Left renal cortex interstitium (tissue), 4 donors: Measurements from ENCODE around the gene RGL1. TPM values are rescaled to one million over a fixed set of nuclear protein-coding genes. Genes with fewer than 3 reads are reported as not detected.

ENCODE experiments used
- DNase-seq, 4 donors: peaks; one replicate each; pipeline ENCODE4 v3.0.0-alpha.2; 2013; ENCODE audit warnings: low read depth in 4 of 4, low spot score in 2 of 4, missing footprints in 1 of 4
- polyA plus RNA-seq, 4 donors: library from polyadenylated mRNA; unstranded; fragments of 120-200 nt; gene quantifications; one replicate each; pipeline ENCODE4 v1.2.1, GENCODE V29; 2013; ENCODE audit not compliant: insufficient read length in 4 of 4

The RGL1 gene
- polyA plus RNA-seq, 4 donors, result 49.2 to 58.2 (median 51.3) TPM

GRCh38 chr1:183942933-183943693 is 138.2 kb downstream of the RGL1 start:
- peak in 2 of 4 donors; percentile 48 to 53 for DNase-seq

- DNase-seq, result no peak
Observed at GRCh38 chr1:183945428-183946319, 140.8 kb downstream of the RGL1 start.

- no peak for DNase-seq
Observed at GRCh38 chr1:183946320-183946613, 141.3 kb downstream of the RGL1 start.

GRCh38 chr1:183947988-183948387 is 143.1 kb downstream of the RGL1 start:
- no peak for DNase-seq

GRCh38 chr1:183952101-183952500 is 147.2 kb downstream of the RGL1 start:
- DNase-seq, result no peak

- DNase-seq, result no peak
Observed at GRCh38 chr1:183953031-183953430, 148.1 kb downstream of the RGL1 start.

DNA sequence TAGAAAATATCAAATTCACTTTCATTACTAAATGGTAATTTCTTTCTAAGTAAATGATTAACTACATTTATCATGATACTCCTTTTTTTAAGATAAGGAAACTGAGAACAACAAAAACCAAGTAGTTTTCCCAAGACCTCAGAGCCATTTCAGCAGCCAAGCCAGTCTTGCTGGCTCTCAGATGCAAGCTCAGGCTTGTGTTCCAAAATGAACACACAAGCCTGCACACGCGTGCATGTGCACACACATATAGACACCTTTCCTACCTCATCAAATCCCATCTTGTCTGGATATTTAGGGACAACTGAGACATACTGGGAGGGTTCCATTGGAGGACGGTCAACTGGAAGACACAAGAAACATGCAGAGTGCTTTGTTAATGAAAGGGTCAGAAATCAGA is 149.6 kb downstream of the RGL1 start:
- no peak for DNase-seq

- DNase-seq, result no peak
Observed at GRCh38 chr1:183956559-183957188, 151.8 kb downstream of the RGL1 start.

GRCh38 chr1:183957216-183957830 is 152.4 kb downstream of the RGL1 start:
- no peak for DNase-seq

- no peak for DNase-seq
Observed at GRCh38 chr1:183958958-183959357, 154.0 kb downstream of the RGL1 start.

GRCh38 chr1:183961132-183961531 is 156.2 kb downstream of the RGL1 start:
- no peak for DNase-seq

GRCh38 chr1:183962903-183963302 is 158.0 kb downstream of the RGL1 start:
- no peak for DNase-seq

- DNase-seq, result no peak
Observed at GRCh38 chr1:183965726-183966125, 160.8 kb downstream of the RGL1 start.

GRCh38 chr1:183966487-183966886 is 161.6 kb downstream of the RGL1 start:
- no peak for DNase-seq

GRCh38 chr1:183967914-183968313 is 163.0 kb downstream of the RGL1 start:
- DNase-seq, result no peak

DNA sequence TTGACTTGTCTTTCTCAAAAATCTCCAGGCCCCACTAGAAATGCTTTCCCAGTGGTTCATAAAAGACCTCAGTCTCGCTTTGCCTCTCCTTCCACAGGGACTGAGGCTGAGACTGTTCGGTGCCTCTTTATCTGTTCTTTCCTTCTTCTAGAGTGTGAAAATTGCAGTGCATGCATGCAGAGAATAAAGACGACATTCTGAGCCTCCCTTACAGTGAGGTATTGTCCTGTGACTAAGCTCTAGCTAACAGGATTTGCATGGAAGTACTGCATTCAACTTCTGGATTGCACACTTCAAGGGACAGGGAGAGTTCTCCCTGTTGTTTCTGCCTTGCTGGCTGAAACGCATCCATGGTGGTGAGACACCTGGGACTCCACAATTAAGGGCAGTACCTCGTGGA is 163.5 kb downstream of the RGL1 start:
- DNase-seq, result no peak

DNA sequence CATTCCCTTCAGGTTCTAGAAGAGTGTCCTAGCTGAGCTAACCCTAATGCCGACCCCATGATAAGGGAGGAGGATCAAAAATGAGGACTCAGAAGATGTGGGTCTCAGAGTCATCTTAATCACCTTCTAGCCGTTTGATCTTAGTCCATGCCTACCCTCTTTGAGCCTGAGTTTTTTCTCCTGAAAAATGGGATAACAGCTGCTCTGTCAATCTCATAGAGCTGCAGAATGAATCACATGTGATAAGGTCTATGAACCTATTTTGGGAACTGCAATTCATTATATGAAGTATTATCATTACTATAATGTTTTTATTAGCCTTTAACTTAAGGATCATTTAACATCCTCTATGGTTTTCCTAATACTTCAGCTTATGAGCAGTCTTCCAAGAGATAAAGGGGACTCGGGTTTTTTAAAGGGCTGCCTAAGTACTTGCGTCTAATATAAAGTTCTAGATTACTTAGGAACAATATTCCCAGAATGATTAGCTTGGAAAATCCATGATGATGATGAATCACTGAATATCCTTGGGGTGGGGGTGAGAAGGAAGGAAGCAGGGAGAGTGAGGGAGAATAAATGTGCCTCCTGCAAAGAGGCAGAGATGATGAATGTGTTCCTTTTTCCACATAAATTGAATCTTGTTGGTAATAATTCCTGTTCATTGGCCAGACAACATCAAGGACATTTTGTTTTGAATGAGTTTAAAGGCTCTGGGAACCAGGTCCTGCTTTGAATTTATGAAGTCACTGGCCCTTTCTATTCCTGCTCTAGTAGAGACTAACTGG is 165.8 kb downstream of the RGL1 start:
- DNase-seq, result no peak

- DNase-seq, result no peak
Observed at GRCh38 chr1:183975651-183976050, 170.7 kb downstream of the RGL1 start.

DNA sequence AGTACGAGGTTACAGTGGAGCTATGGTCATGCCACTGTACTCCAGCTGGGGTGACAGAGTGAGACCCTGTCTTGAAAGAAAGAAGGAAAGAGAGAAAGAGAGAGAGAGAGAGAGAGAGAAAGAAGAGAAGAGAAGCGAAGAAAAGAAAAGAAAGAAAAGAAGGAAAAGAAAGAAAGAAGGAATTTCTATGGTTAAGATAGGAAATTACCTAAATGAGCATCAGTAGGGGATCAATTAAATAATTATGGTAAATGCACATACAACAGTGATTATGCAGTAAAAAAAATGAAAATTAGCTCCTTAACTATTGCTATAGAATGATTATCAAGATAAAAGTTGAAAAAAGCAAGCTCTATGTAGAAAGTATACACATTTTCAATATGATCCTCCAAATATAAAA is 172.8 kb downstream of the RGL1 start:
- no peak for DNase-seq
